ENCODE data around the gene TEX2.

- no peak for TF ChIP-seq CTCF (conservative IDR thresholded peaks at IDR 0.05 in 1 of 2, IDR thresholded peaks at IDR 0.05 in 1 of 2; ENCODE audit: extremely low read depth in 1 of 2, insufficient read depth in 1 of 2, low read depth in 1 of 2, low read length in 2 of 2)
- no peak for TF ChIP-seq EZH2 (IDR thresholded peaks at IDR 0.05; ENCODE audit: borderline replicate concordance, low read length)
Observed at GRCh38 chr17:64213995-64214811, 48.9 kb downstream of the TEX2 start.

Data from mammary epithelial cell (primary cell).